SJSA1 (cell line): ENCODE results near the gene KBTBD7. TPM values are rescaled to one million over a fixed set of nuclear protein-coding genes. Genes with fewer than 3 reads are reported as not detected.

Source experiments
- total RNA-seq: library from RNA; depleted of rRNA; stranded (reverse); fragments of >200 nt; shearing (Covaris generic); gene quantifications from 2 replicates; pipeline ENCODE4 v1.2.3, GENCODE V29; 2014; rRNA removed

The KBTBD7 gene
- total RNA-seq, 1 experiment from 2014 or later, result 6.9 TPM

Other genes with a start within 250 kb of the KBTBD7 start
- 8.6 and 9.4 TPM in 2 replicates for gene ELF1, start 175.3 kb downstream of the KBTBD7 start, total RNA-seq
- 11.7 and 12.4 TPM in 2 replicates for gene WBP4, start 133.1 kb downstream of the KBTBD7 start, total RNA-seq
- gene KBTBD6, start 61.8 kb downstream of the KBTBD7 start, total RNA-seq, result 5.4 and 9.2 TPM in 2 replicates
- gene MTRF1, start 69.0 kb upstream of the KBTBD7 start, total RNA-seq, result 11.5 and 13.3 TPM in 2 replicates
- gene NAA16, start 116.7 kb upstream of the KBTBD7 start, total RNA-seq, result 12.8 and 14.0 TPM in 2 replicates